Lower lobe of right lung (tissue), 2 donors: ENCODE data around the gene RBFOX2. TPM values are rescaled to one million over a fixed set of nuclear protein-coding genes. Genes with fewer than 3 reads are reported as not detected.

Experiments used
- ATAC-seq, 2 donors: fragments of 200-7000 bp; cut with Tn5 transposase; one replicate each; pipeline ENCODE4 v1.9.1; 2020 to 2022; ENCODE audit warnings: mild to moderate bottlenecking in 2 of 2, moderate library complexity in 2 of 2
- DNase-seq: peaks from one replicate; pipeline ENCODE4 v3.0.0-alpha.2; 2020
- H3K27ac ChIP-seq: fragments of 200-600 bp; one replicate; pipeline ENCODE4 v1.8.0; 2022
- H3K27me3 ChIP-seq: fragments of 200-600 bp; one replicate; pipeline ENCODE4 v1.8.0; 2022; ENCODE audit warnings: low read depth
- H3K36me3 ChIP-seq: fragments of 200-600 bp; one replicate; pipeline ENCODE4 v1.8.0; 2022; ENCODE audit warnings: mild to moderate bottlenecking
- H3K4me1 ChIP-seq: fragments of 200-600 bp; one replicate; pipeline ENCODE4 v1.8.0; 2022
- H3K4me3 ChIP-seq: fragments of 200-600 bp; one replicate; pipeline ENCODE4 v1.8.0; 2022; ENCODE audit warnings: mild to moderate bottlenecking
- H3K9me3 ChIP-seq: fragments of 200-600 bp; one replicate; pipeline ENCODE4 v1.8.0; 2022
- CTCF ChIP-seq: fragments of 200-600 bp; IDR thresholded peaks from one replicate; pipeline ENCODE4 v1.8.0; 2022; ENCODE audit warnings: antibody characterized with exemption, mild to moderate bottlenecking
- intact Hi-C: fragments of 100-400 bp; cut with DNase I; formaldehyde crosslinking; loops from one replicate; pipeline ENCODE4 v1.11.0; 2022
- total RNA-seq: library from RNA; stranded (reverse); fragmentation: NEBNext Ultra II Directional; extraction: Animal tissue kit (Norgen Biotek cat#: 25700); gene quantifications from one replicate; pipeline ENCODE4 v1.2.1, GENCODE V29; 2021
- donor health status: DM: no; HTN: yes; CAD: no; lungs with severe emphysema.

RBFOX2 gene
- total RNA-seq, 1 donor from 2014 or later, result 50.1 TPM

DNA sequence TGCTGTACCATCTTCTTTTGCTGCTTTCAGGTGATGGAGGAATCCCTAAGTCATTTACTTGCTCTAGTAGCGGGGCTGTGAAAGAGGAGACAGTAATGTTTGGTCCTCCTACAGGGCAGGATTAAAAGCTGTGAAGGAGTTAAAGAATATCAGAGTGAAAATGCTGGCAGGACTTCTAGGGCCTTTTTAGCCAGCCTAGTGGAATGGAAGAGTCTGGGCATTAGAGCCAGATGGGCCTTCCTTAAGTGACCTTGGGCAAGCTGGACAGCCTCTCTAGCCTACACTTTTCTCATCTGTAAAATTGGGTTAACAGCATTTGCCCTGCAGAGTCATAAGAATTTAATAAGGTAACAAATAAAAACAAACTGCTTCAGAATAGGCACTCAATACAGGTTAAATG is 114.7 kb downstream of the RBFOX2 start:
- Histone ChIP-seq H3K36me3 (no peaks in the 10 kb centered on the region), H3K4me1 (peaks cover 50% of the 10 kb centered on the region), H3K27me3 (no peaks in the 10 kb centered on the region), H3K9me3 (no peaks in the 10 kb centered on the region), H3K27ac (peak overlapping the region; percentile 75), H3K4me3 (no peak overlapping the region)
- intact Hi-C loops, result loop anchor here (10.0 kb wide), 1 partner anchor 289 kb away; no protein-coding TSS in a partner anchor
- DNase-seq, result no peak
- ATAC-seq, result no peak
- TF ChIP-seq CTCF, result no peak

- ATAC-seq (no peak), DNase-seq (no peak)
- no peaks in the 10 kb centered on the region for H3K36me3 ChIP-seq
- H3K27me3 ChIP-seq, result no peaks in the 10 kb centered on the region
- H3K4me1 ChIP-seq, result peaks cover 50% of the 10 kb centered on the region
- no peaks in the 10 kb centered on the region for H3K9me3 ChIP-seq
- H3K27ac ChIP-seq, result no peak overlapping the region
- no peak overlapping the region for H3K4me3 ChIP-seq
- intact Hi-C loops, result loop anchor here (10.0 kb wide), 1 partner anchor 288 kb away; no protein-coding TSS in a partner anchor
- TF ChIP-seq CTCF, result no peak
Observed at GRCh38 chr22:35912658-35913057, 116.0 kb downstream of the RBFOX2 start.

DNA sequence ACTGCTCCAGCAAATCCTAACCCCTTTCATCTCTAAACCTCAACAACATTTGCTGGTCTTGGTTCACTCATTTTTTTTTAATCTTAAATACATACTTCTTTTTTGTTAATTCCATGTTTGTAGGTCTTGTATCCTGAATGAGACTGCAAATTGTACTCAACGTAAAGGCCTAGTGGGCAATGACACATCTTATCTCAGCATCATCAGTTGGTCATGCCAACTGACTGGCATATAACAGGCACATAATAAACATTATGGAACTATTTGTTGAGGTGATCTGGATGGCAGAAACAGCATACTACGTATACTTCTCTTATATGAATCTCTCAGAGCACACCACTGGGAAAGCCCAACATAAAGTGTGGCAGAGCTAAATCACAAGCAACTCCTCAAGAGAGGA is 116.7 kb downstream of the RBFOX2 start:
- H3K27ac ChIP-seq, result no peak overlapping the region
- TF ChIP-seq CTCF, result no peak

DNA sequence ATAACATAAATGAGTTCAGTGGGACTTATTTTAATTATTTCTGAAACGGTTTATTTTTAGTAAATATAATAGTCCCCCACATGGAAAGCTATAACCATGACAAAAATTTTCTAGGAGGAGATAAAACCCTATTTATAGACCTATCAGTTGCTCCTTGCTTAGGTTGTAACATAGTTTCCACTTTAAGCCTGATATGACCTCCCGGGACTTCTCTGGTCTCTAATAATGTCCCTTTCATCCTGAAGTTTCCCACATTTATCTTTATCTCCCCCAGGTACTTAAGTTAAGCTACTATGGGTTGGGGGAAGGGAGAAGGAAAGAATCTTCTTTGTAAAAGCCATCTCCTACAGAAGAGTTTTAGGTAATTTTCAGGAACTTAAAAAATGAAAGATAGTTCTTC is 117.7 kb downstream of the RBFOX2 start:
- H3K36me3 ChIP-seq, result no peaks in the 10 kb centered on the region
- TF ChIP-seq CTCF, result no peak
- no peak overlapping the region for H3K4me3 ChIP-seq
- H3K4me1 ChIP-seq, result peaks cover 44% of the 10 kb centered on the region
- intact Hi-C loops, result loop anchor here (10.0 kb wide), 1 partner anchor 286 kb away; no protein-coding TSS in a partner anchor
- H3K9me3 ChIP-seq, result no peaks in the 10 kb centered on the region
- no peak for DNase-seq
- H3K27me3 ChIP-seq, result no peaks in the 10 kb centered on the region
- H3K27ac ChIP-seq, result no peak overlapping the region
- ATAC-seq, result no peak

More for the DNA sequence above, 116.7 kb downstream of the RBFOX2 start:
- intact Hi-C loops, result loop anchor here (10.0 kb wide), 1 partner anchor 287 kb away; no protein-coding TSS in a partner anchor
- H3K4me3 ChIP-seq, result no peak overlapping the region
- DNase-seq (no peak), ATAC-seq (no peak)
- no peaks in the 10 kb centered on the region for H3K27me3 ChIP-seq
- H3K4me1 ChIP-seq, result peaks cover 50% of the 10 kb centered on the region
- no peaks in the 10 kb centered on the region for H3K9me3 ChIP-seq
- no peaks in the 10 kb centered on the region for H3K36me3 ChIP-seq

DNA sequence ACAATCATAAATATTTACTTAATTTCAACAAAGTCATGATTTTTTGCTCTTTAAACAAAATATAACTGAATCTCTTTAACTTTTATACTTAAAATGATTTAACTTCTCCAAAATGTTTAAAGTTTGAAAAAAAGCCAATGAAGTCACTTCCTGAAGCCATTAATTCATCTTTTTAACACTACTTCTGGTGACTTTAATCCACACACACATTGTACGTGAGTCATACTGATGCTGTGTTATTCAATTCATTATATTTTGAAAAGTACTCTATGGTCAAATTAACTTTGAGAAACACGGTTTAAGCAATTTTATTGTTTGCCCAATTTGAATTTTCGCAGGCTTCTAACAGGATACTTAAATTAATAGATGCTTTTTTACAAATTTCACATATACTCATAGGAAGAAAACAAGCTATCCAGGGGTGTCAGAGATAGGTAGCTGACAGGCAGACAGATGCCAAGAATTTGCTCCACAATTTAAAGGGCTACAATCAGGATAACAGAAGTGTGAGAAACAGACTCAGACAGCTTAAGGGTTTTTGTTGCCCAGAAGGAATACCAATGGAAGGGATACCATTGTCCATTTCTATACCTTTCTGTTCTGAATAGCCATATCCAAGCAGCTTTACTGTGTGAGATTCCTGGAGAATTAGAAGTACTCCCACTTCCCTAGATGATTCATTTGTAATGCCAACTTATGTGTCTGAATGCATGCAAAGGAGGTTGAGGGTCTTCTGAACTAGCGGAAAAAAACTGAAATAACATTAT is 118.4 kb downstream of the RBFOX2 start:
- H3K27me3 ChIP-seq, result no peaks in the 10 kb centered on the region
- H3K36me3 ChIP-seq, result no peaks in the 10 kb centered on the region
- peaks cover 37% of the 10 kb centered on the region for H3K4me1 ChIP-seq
- no peak for DNase-seq
- H3K9me3 ChIP-seq, result no peaks in the 10 kb centered on the region
- no peak for TF ChIP-seq CTCF
- no peak overlapping the region for H3K4me3 ChIP-seq
- H3K27ac ChIP-seq, result no peak overlapping the region
- intact Hi-C loops, result loop anchor here (10.0 kb wide), 1 partner anchor 285 kb away; no protein-coding TSS in a partner anchor
- ATAC-seq, result no peak
